ENCODE results near the gene ZNF747.

- TF ChIP-seq CTCF (conservative IDR thresholded peaks at IDR 0.05; ENCODE audit: low read depth, low read length), result no peak
- TF ChIP-seq EZH2phosphoT487 (IDR thresholded peaks at IDR 0.05; ENCODE audit: borderline replicate concordance, low read length), result no peak
- no peak for TF ChIP-seq EZH2 (IDR thresholded peaks at IDR 0.05; ENCODE audit: low read length, unreplicated experiment)
Observed at GRCh38 chr16:30533748-30534367, 800 bp downstream of the ZNF747 start.
